HCT116 (cell line): ENCODE results near the gene TAT. TPM values are rescaled to one million over a fixed set of nuclear protein-coding genes. Genes with fewer than 3 reads are reported as not detected.

ENCODE experiments used
- ATAC-seq: fragments of 200-7000 bp; cut with Tn5 transposase; 2 replicates; pipeline ENCODE4 v1.9.1; 2020; ENCODE audit warnings: mild to moderate bottlenecking, moderate library complexity
- BruUV-seq: library from RNA; stranded (reverse); fragments of 400-500 nt; replicated peaks from 2 replicates; lab custom pipeline; 2021; lab: Mats Ljungman, UMichigan
- CTCF ChIA-PET: fragments of 300-600 bp; sonication (Branson Sonifier 250); formaldehyde crosslinking; loops from one replicate; lab custom pipeline; 2021; ENCODE audit warnings: antibody characterized with exemption; lab: Charles Lee
- POLR2A ChIA-PET: fragments of 300-600, 350-600 bp; sonication (Branson Sonifier 250); formaldehyde crosslinking; loops from one replicate; lab custom pipeline; 2021; ENCODE audit warnings: antibody characterized with exemption; lab: Charles Lee
- RAD21 ChIA-PET, 2 experiments: fragments of 300-600 bp; sonication (Branson Sonifier 250); formaldehyde crosslinking; loops; one replicate each; lab custom pipeline; 2023; ENCODE audit warnings: low total read pairs in 2 of 2; ENCODE audit not compliant: uncharacterized antibody in 2 of 2, unreplicated experiment in 2 of 2, low non-redundant PET in 1 of 2; lab: Charles Lee
- DNase-seq: peaks from one replicate; pipeline ENCODE4 v3.0.0-alpha.2; 2010; ENCODE audit warnings: low read depth, low spot score
- H2AFZ ChIP-seq: fragments of 200-600 bp; shearing (Covaris generic), sonication (generic); 2 replicates; pipeline ENCODE4 v1.6.1; 2017; ENCODE audit warnings: low read depth, mixed run types, mixed read lengths, antibody characterized with exemption, low read length; ENCODE audit not compliant: poor library complexity, severe bottlenecking
- H3K27ac ChIP-seq: 2 replicates; pipeline ENCODE4 v1.5.1; 2012; ENCODE audit warnings: low read depth, low read length
- H3K27me3 ChIP-seq: fragments of 200-600 bp; sonication (generic); 2 replicates; pipeline ENCODE4 v1.6.1; 2016; ENCODE audit warnings: mixed run types, low read length, mixed read lengths; ENCODE audit not compliant: insufficient read depth
- H3K36me3 ChIP-seq, 2 experiments: fragments of 200-500 bp in 1 of 2; fragments of 200-600 bp in 1 of 2; sonication (Bioruptor generic) in 1 of 2; sonication (generic) in 1 of 2; 2 replicates each; pipeline versions ENCODE4 v1.5.1 to v1.6.1; 2014 to 2016; ENCODE audit warnings: low read length in 2 of 2, inconsistent platforms in 1 of 2, mixed read lengths in 1 of 2, mixed run types in 1 of 2; ENCODE audit not compliant: insufficient read depth in 2 of 2, control insufficient read depth in 1 of 2
- H3K4me1 ChIP-seq, 2 experiments: fragments of 200-600 bp in 1 of 2; sonication (generic) in 1 of 2; 2 replicates each; pipeline versions ENCODE4 v1.5.1 to v1.6.1; 2012 to 2017; ENCODE audit warnings: low read length in 2 of 2, inconsistent platforms in 1 of 2, mild to moderate bottlenecking in 1 of 2, mixed read lengths in 1 of 2, mixed run types in 1 of 2, moderate library complexity in 1 of 2; ENCODE audit not compliant: insufficient read depth in 2 of 2, control insufficient read depth in 1 of 2
- H3K4me2 ChIP-seq: fragments of 200-600 bp; sonication (generic); 2 replicates; pipeline ENCODE4 v1.6.1; 2017; ENCODE audit warnings: mixed run types, low read length, mixed read lengths
- H3K4me3 ChIP-seq, 2 experiments: fragments of 200-600 bp in 1 of 2; sonication (generic) in 1 of 2; replicated peaks in 1 of 2; 2 replicates each; pipeline ENCODE4 v1.5.1; 2011 to 2016; ENCODE audit warnings: low read length in 2 of 2, control low read depth in 1 of 2, low read depth in 1 of 2, mild to moderate bottlenecking in 1 of 2, mixed read lengths in 1 of 2, mixed run types in 1 of 2
- H3K79me2 ChIP-seq: fragments of 200-600 bp; sonication (generic); 2 replicates; pipeline ENCODE4 v1.6.1; 2017; ENCODE audit warnings: mild to moderate bottlenecking, mixed run types, low read length, moderate library complexity, mixed read lengths; ENCODE audit not compliant: insufficient read depth
- H3K9ac ChIP-seq: fragments of 200-600 bp; sonication (generic); 2 replicates; pipeline ENCODE4 v1.6.1; 2016; ENCODE audit warnings: low read length, mixed read lengths
- H3K9me2 ChIP-seq: fragments of 200-600 bp; sonication (generic), shearing (Covaris generic); 2 replicates; pipeline ENCODE4 v1.6.1; 2017; ENCODE audit warnings: mixed run types, mild to moderate bottlenecking, moderate library complexity; ENCODE audit not compliant: insufficient read depth
- H3K9me3 ChIP-seq, 2 experiments: fragments of 200-500 bp in 1 of 2; fragments of 200-600 bp in 1 of 2; sonication (Bioruptor generic) in 1 of 2; sonication (generic) in 1 of 2; 2 replicates each; pipeline ENCODE4 v1.6.1; 2014 to 2017; ENCODE audit warnings: low read length in 2 of 2, mixed read lengths in 2 of 2, inconsistent platforms in 1 of 2, low read depth in 1 of 2, mild to moderate bottlenecking in 1 of 2, mixed run types in 1 of 2, moderate library complexity in 1 of 2; ENCODE audit not compliant: control insufficient read depth in 1 of 2, insufficient read depth in 1 of 2
- H4K20me1 ChIP-seq: fragments of 200-600 bp; sonication (generic), shearing (Covaris generic); 2 replicates; pipeline ENCODE4 v1.6.1; 2017; ENCODE audit warnings: mixed run types, mild to moderate bottlenecking, moderate library complexity; ENCODE audit not compliant: insufficient read depth
- CBX3 ChIP-seq: IDR thresholded peaks from 2 replicates; pipeline ENCODE4 v1.6.1; 2012; ENCODE audit warnings: low read depth
- CEBPB ChIP-seq: IDR thresholded peaks from 2 replicates; pipeline ENCODE4 v1.6.1; 2012; ENCODE audit warnings: low read depth
- CTCF ChIP-seq, 3 experiments: fragments of 200-600 bp in 1 of 3; sonication (generic) in 1 of 3; IDR thresholded peaks in 2 of 3; conservative IDR thresholded peaks in 1 of 3; 2 replicates each; pipeline ENCODE4 v1.5.1; 2012 to 2017; ENCODE audit warnings: low read depth in 2 of 3, low read length in 2 of 3, antibody characterized with exemption in 1 of 3, borderline replicate concordance in 1 of 3, control low read depth in 1 of 3, mild to moderate bottlenecking in 1 of 3, mixed read lengths in 1 of 3, mixed run types in 1 of 3, moderate library complexity in 1 of 3; ENCODE audit not compliant: insufficient read depth in 1 of 3
- EGR1 ChIP-seq: IDR thresholded peaks from 2 replicates; pipeline ENCODE4 v1.6.1; 2012; ENCODE audit warnings: low read depth
- ELF1 ChIP-seq: IDR thresholded peaks from 2 replicates; pipeline ENCODE4 v1.6.1; 2012; ENCODE audit warnings: low read depth, borderline replicate concordance
- EZH2 ChIP-seq: fragments of 200-600 bp; sonication (generic); IDR thresholded peaks from 2 replicates; pipeline ENCODE4 v1.6.1; 2017; ENCODE audit warnings: antibody characterized with exemption, mixed run types
- EZH2phosphoT487 ChIP-seq: fragments of 200-600 bp; IDR thresholded peaks from 2 replicates; pipeline ENCODE4 v1.6.1; 2018; ENCODE audit warnings: antibody characterized with exemption, borderline replicate concordance
- MAX ChIP-seq: IDR thresholded peaks from 2 replicates; pipeline ENCODE4 v1.6.1; 2012
- POLR2A ChIP-seq: IDR thresholded peaks from 2 replicates; pipeline ENCODE4 v1.7.0; 2011; ENCODE audit warnings: borderline replicate concordance; ENCODE audit not compliant: insufficient read depth, insufficient read length; ENCODE audit errors: extremely low read depth
- RAD21 ChIP-seq: IDR thresholded peaks from 2 replicates; pipeline ENCODE4 v1.6.1; 2012; ENCODE audit warnings: low read depth, mild to moderate bottlenecking
- SIN3A ChIP-seq: IDR thresholded peaks from 2 replicates; pipeline ENCODE4 v1.6.1; 2012; ENCODE audit warnings: low read depth
- ZBTB33 ChIP-seq: IDR thresholded peaks from 2 replicates; pipeline ENCODE4 v1.6.1; 2011; ENCODE audit warnings: mild to moderate bottlenecking, low read length, moderate library complexity; ENCODE audit not compliant: insufficient replicate concordance; ENCODE audit errors: extremely low read depth
- ZFX ChIP-seq: fragments of 450-650 bp; IDR thresholded peaks from 2 replicates; pipeline ENCODE4 v1.6.1; 2017
- ZNF274 ChIP-seq: fragments of 200-500 bp; sonication (Bioruptor generic); IDR thresholded peaks from 2 replicates; pipeline ENCODE4 v1.6.1; 2014; ENCODE audit warnings: mild to moderate bottlenecking, low read depth, low read length, inconsistent platforms
- intact Hi-C: fragments of 100-400 bp; cut with micrococcal nuclease; formaldehyde crosslinking; loops from 2 replicates; pipeline ENCODE4 v1.10.0; 2022
- total RNA-seq: library from RNA; stranded (reverse); gene quantifications from one replicate; pipeline ENCODE4 v1.2.1, GENCODE V29; 2021; ENCODE audit not compliant: unreplicated experiment

Gene TAT
- total RNA-seq, 1 experiment from 2014 or later, result 0.91 TPM

GRCh38 chr16:71564335-71564967 is 12.4 kb downstream of the TAT start:
- H3K9me3 ChIP-seq, result no peaks in the 10 kb centered on the region
- peak overlapping the region; percentile 58 for H2AFZ ChIP-seq
- intact Hi-C loops, result loop anchor here (10.0 kb wide), 1 partner anchor 530 kb away; the partner anchor contains the start of genes DHX38 and TXNL4B
- H3K9me2 ChIP-seq, result no peaks in the 10 kb centered on the region
- H3K9ac ChIP-seq, result peak overlapping the region; percentile 55
- TSS peak; percentile 92 for BruUV-seq
- DNase-seq, result no peak
- peaks cover 14 to 18% of the 10 kb centered on the region in 2 experiments for H3K4me1 ChIP-seq
- ChIA-PET CTCF (interaction anchor here (0.8 to 3.0 kb wide), 10 partner anchors 9 to 397 kb away, joined by 3 to 105 read pairs (median 4); partner anchors contain the start of gene MARVELD3), POLR2A (interaction anchor here (0.9 to 1.7 kb wide), 5 partner anchors 9 to 275 kb away, joined by 3 to 13 read pairs (median 5); partner anchors contain the start of gene CMTR2), RAD21 (interaction anchor here (0.9 to 1.5 kb wide), 4 partner anchors 44 to 397 kb away, joined by 3 to 8 read pairs (median 5); no protein-coding TSS in a partner anchor)
- peak; percentile 6 for ATAC-seq
- peak overlapping the region; percentile 31; the same call in 1 of the 2 replicates for H3K27ac ChIP-seq
- no peaks in the 10 kb centered on the region for H3K27me3 ChIP-seq
- H3K4me3 ChIP-seq, result peak overlapping the region; percentile 65 to 69
- no peaks in the 10 kb centered on the region for H3K79me2 ChIP-seq
- TF ChIP-seq SIN3A (0 out of 2 replicates have a peak, but pooled peaks have one; percentile 36), EGR1 (no peak)
- TF ChIP-seq, all 23 proteins: peak for 1
- Histone ChIP-seq H3K4me2 (peak overlapping the region; percentile 85), H3K36me3 (no peaks in the 10 kb centered on the region), H4K20me1 (no peaks in the 10 kb centered on the region)

DNA sequence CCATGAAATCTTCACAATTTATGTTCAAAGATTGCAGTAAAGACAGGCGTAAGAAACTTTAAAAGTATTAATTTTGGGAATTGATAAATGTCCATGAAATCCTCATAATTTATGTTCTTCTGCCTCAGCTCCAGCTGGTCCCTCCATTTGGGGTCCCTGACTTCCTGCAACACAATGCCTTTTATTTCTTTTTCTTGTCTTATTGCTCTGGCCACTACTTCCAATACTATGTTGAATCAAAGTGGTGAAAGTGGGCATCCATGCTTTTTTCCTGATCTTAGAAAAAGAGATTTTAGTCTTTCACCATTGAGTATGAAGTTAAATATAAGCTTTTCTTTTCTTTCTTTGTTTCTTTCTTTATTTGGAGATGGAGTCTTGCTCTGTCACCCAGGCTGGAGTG is 14.3 kb downstream of the TAT start:
- Histone ChIP-seq H3K79me2 (no peaks in the 10 kb centered on the region), H3K27ac (no peak overlapping the region), H4K20me1 (no peaks in the 10 kb centered on the region), H3K9me2 (no peaks in the 10 kb centered on the region), H2AFZ (no peak overlapping the region), H3K9ac (no peak overlapping the region), H3K9me3 (no peaks in the 10 kb centered on the region), H3K4me1 (peaks cover 14 to 18% of the 10 kb centered on the region in 2 experiments), H3K4me2 (no peak overlapping the region), H3K4me3 (no peak overlapping the region), H3K36me3 (no peaks in the 10 kb centered on the region), H3K27me3 (no peaks in the 10 kb centered on the region)
- ATAC-seq (no peak), DNase-seq (no peak)
- TF ChIP-seq ZBTB33 (no peak), SIN3A (no peak), CEBPB (no peak), RAD21 (no peak), ZFX (no peak), ZNF274 (no peak), CBX3 (no peak), MAX (no peak), EZH2 (no peak), EZH2phosphoT487 (no peak), POLR2A (no peak), CTCF (IDR thresholded peaks at IDR 0.05 in 2 of 3, conservative IDR thresholded peaks at IDR 0.05 in 1 of 3; ENCODE audit: borderline replicate concordance in 1 of 3, insufficient read depth in 1 of 3, low read depth in 2 of 3, low read length in 2 of 3) (no peak), ELF1 (no peak)
- intact Hi-C loops, result loop anchor here (10.0 kb wide), 1 partner anchor 532 kb away; the partner anchor contains the start of genes DHX38 and TXNL4B
- ChIA-PET RAD21 (no interaction called here), CTCF (no interaction called here), POLR2A (no interaction called here)
- no TSS peak for BruUV-seq
